ENCODE data around the gene CUX1. TPM values are rescaled to one million over a fixed set of nuclear protein-coding genes. Genes with fewer than 3 reads are reported as not detected.
A peak's percentile ranks its signal among the peaks of the same experiment; 100 is the strongest.
"Not testable (repeated sequence)": the region's sequence is repeated elsewhere in the genome, so short reads cannot be mapped to it uniquely, and the experiment has no call there.

The CUX1 gene
- total RNA-seq, 1 donor from 2014 or later: 40.5 TPM

DNA sequence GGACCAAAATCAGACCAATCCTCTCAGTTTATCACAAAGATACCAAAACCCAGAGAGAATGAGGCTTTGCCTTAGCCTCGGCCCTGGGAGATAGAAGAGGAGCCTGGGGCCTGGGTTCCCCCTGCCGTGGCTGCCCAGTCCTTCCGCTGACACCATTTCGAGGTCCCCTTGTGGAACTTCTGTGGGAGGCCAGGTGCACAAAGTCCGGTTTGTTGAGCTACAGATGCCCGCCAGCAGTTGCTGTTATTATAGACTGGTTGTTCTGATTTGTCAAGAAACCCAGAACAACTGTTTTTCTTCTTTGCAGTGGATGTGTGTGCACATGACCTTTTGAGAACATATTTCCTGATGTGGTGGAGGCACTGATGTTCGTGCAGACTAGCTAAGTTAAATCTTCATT, 47.6 kb downstream of the CUX1 start:
- FAIRE-seq (peak; percentile 32), DNase-seq (ENCODE audit: low read depth) (no peak)
- H3K36me3 ChIP-seq (ENCODE audit: control insufficient read depth, insufficient read depth, low read length): peaks cover 3% of the 10 kb centered on the region
- no peaks in the 10 kb centered on the region for H3K27me3 ChIP-seq (ENCODE audit: control insufficient read depth, insufficient read depth, low read length)
- no peak overlapping the region for H3K4me3 ChIP-seq (ENCODE audit: low read depth, low read length)
- TF ChIP-seq, protein P1, sequence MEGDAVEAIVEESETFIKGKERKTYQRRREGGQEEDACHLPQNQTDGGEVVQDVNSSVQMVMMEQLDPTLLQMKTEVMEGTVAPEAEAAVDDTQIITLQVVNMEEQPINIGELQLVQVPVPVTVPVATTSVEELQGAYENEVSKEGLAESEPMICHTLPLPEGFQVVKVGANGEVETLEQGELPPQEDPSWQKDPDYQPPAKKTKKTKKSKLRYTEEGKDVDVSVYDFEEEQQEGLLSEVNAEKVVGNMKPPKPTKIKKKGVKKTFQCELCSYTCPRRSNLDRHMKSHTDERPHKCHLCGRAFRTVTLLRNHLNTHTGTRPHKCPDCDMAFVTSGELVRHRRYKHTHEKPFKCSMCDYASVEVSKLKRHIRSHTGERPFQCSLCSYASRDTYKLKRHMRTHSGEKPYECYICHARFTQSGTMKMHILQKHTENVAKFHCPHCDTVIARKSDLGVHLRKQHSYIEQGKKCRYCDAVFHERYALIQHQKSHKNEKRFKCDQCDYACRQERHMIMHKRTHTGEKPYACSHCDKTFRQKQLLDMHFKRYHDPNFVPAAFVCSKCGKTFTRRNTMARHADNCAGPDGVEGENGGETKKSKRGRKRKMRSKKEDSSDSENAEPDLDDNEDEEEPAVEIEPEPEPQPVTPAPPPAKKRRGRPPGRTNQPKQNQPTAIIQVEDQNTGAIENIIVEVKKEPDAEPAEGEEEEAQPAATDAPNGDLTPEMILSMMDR (IDR thresholded peaks at IDR 0.05; ENCODE audit: insufficient read depth, low read length, severe bottlenecking): no peak

DNA sequence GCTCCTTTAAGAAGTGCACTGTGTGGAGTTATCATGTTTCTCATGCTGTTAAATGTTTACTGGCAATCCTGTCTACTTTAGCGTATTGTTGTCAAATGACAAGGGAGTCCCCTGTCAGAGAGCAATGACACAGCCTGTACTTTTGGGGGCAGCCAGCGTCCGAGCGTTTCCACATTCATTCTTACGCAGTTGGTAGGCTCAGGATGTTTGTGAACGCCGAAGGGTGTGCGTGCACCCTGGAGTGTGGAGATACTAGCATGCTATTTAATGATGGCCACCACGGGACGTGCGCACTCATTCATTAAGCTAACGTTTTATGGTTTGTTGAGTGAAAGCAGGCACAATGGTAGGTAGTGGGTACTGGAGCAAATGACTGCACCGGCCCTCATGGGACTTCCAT, 48.0 kb downstream of the CUX1 start:
- Histone ChIP-seq H3K36me3 (ENCODE audit: control insufficient read depth, insufficient read depth, low read length) (peaks cover 3% of the 10 kb centered on the region), H3K4me3 (ENCODE audit: low read depth, low read length) (no peak overlapping the region), H3K27me3 (ENCODE audit: control insufficient read depth, insufficient read depth, low read length) (no peaks in the 10 kb centered on the region)
- no peak for FAIRE-seq
- TF ChIP-seq, protein P1 (IDR thresholded peaks at IDR 0.05; ENCODE audit: insufficient read depth, low read length, severe bottlenecking): no peak
- no peak for DNase-seq (ENCODE audit: low read depth)

DNA sequence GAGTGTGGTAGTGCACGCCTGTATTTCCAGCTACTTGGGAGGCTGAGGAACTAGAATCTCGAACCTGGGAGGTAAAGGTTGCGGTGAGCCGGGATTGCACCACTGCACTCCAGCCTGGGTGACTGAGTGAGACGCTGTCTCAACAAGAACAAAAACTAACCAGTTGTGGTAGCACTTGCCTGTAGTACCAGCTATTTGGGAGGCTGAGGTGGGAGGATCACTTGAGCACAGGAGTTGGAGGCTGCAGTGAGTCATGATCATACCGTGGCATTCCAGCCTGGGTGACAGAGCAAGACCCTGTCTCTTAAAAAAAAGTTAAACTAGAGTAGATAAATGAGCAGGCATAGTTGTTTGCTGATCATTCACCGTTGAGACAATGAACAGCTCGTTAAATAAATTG, 48.9 kb downstream of the CUX1 start:
- Histone ChIP-seq H3K36me3 (ENCODE audit: control insufficient read depth, insufficient read depth, low read length) (peaks cover 3% of the 10 kb centered on the region), H3K27me3 (ENCODE audit: control insufficient read depth, insufficient read depth, low read length) (no peaks in the 10 kb centered on the region), H3K4me3 (ENCODE audit: low read depth, low read length) (no peak overlapping the region)
- TF ChIP-seq, protein P1 (IDR thresholded peaks at IDR 0.05; ENCODE audit: insufficient read depth, low read length, severe bottlenecking): no peak
- FAIRE-seq (no peak), DNase-seq (ENCODE audit: low read depth) (no peak)

DNA sequence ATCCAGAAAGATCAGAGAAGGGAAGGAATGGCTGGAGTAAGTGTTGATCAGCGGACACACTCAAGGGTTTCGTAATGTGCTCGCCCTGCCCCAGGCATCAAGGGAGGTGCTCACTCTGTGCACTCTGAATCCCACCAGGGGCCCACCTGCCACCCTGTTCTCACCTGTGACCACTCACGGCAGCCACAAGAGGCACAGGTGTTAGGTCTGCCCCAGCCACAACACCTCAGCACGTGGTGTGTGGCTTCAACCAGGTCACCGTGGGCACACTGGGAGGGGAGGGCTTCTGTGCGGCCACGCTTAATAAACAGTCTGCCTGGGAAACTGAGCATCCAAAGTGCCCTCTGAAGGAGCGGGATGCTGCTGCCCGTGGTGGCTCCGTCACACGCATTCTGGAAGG, 49.8 kb downstream of the CUX1 start:
- Histone ChIP-seq H3K27me3 (ENCODE audit: control insufficient read depth, insufficient read depth, low read length) (no peaks in the 10 kb centered on the region), H3K4me3 (ENCODE audit: low read depth, low read length) (no peak overlapping the region), H3K36me3 (ENCODE audit: control insufficient read depth, insufficient read depth, low read length) (peaks cover 3% of the 10 kb centered on the region)
- DNase-seq (ENCODE audit: low read depth) (no peak), FAIRE-seq (no peak)
- TF ChIP-seq, protein P1 (IDR thresholded peaks at IDR 0.05; ENCODE audit: insufficient read depth, low read length, severe bottlenecking): no peak

DNA sequence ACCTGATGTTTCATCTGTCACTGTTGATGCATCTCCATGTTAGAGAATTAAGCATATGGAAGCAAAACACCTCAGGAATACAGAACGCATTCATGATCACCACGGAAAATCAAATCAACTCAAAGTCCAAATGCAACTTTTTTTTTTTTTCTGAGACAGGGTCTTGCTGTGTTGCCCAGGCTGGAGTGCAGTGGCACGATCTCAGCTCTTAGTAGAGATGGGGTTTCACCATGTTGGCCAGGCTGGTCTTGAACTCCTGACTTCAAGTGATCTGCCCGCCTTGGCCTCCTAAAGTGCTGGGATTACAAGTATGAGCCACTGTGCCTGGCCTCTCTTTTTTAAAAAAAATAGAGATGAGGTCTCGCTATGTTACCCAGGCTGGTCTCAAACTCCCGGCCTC, 50.3 kb downstream of the CUX1 start:
- H3K27me3 ChIP-seq (ENCODE audit: control insufficient read depth, insufficient read depth, low read length); H3K4me3 ChIP-seq (ENCODE audit: low read depth, low read length); DNase-seq (ENCODE audit: low read depth); H3K36me3 ChIP-seq (ENCODE audit: control insufficient read depth, insufficient read depth, low read length); FAIRE-seq: not testable (repeated sequence)

DNA sequence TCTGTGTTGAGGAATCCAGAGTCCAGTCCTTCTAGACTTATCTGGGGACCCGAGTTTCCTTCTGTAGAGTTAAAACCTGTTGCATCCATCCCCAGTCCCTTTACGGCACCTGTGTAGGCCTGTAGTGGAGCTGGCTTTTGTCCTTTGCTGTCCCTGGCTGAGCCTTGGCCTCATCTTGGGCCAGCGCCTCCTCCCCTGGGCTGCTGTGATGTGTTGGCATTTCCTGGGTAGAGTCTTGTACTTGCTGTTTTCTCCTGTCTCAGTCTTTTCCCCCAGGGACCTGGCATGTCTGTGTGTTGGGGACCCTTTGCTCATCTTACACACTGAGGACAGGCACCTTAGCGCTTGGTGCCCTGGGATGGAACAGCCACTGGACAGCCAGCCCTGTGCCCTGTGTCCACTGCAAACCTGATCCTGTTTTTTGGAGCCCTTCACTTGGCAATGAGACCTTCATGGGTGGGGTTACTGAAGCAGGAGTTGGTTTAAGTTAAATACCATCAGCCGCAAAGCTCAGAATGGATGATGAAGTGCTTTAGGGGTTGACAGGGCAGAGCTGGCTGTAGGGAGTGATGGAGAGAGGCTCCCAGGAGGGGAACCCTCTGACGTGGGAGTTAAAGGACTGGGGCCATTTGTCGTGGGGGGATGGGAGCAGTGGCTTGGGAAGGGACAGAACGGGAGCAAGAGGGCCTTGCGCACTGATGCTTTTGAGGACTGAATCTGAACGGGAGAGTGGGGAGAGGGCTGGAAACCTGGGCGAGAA, 50.9 kb downstream of the CUX1 start:
- FAIRE-seq (no peak), DNase-seq (ENCODE audit: low read depth) (no peak)
- TF ChIP-seq, protein P1 (IDR thresholded peaks at IDR 0.05; ENCODE audit: insufficient read depth, low read length, severe bottlenecking): no peak
- Histone ChIP-seq H3K4me3 (ENCODE audit: low read depth, low read length) (no peak overlapping the region), H3K27me3 (ENCODE audit: control insufficient read depth, insufficient read depth, low read length) (no peaks in the 10 kb centered on the region), H3K36me3 (ENCODE audit: control insufficient read depth, insufficient read depth, low read length) (peaks cover 3% of the 10 kb centered on the region)
